Activated gamma-delta T cell (primary cell): ENCODE measurements around the gene DYNC1H1.

Experiments
- DNase-seq: peaks from one replicate; lab custom pipeline; 2025; lab: John Stamatoyannopoulos, UW

Gene DYNC1H1

GRCh38 chr14:101997429-101998336, 33.3 kb downstream of the DYNC1H1 start:
- no peak for DNase-seq

- no peak for DNase-seq
Observed at GRCh38 chr14:102000902-102001301, 36.5 kb downstream of the DYNC1H1 start.

- DNase-seq, result no peak
Observed at GRCh38 chr14:102005336-102005735, 41.0 kb downstream of the DYNC1H1 start.

- DNase-seq, result no peak
Observed at GRCh38 chr14:102007916-102008418, 43.6 kb downstream of the DYNC1H1 start.

GRCh38 chr14:102008891-102009290, 44.5 kb downstream of the DYNC1H1 start:
- no peak for DNase-seq

- DNase-seq, result no peak
Observed at GRCh38 chr14:102011631-102012030, 47.3 kb downstream of the DYNC1H1 start.

GRCh38 chr14:102012336-102012735, 48.0 kb downstream of the DYNC1H1 start:
- no peak for DNase-seq

- no peak for DNase-seq
Observed at GRCh38 chr14:102013669-102014200, 49.4 kb downstream of the DYNC1H1 start.

GRCh38 chr14:102015045-102015685, 50.8 kb downstream of the DYNC1H1 start:
- no peak for DNase-seq

- DNase-seq, result no peak
Observed at GRCh38 chr14:102015771-102016170, 51.4 kb downstream of the DYNC1H1 start.

- DNase-seq, result no peak
Observed at GRCh38 chr14:102016420-102017090, 52.2 kb downstream of the DYNC1H1 start.

GRCh38 chr14:102018251-102018650, 53.9 kb downstream of the DYNC1H1 start:
- no peak for DNase-seq

- DNase-seq, result no peak
Observed at GRCh38 chr14:102019006-102019540, 54.7 kb downstream of the DYNC1H1 start.

GRCh38 chr14:102020058-102020971, 55.9 kb downstream of the DYNC1H1 start:
- DNase-seq, result no peak

- DNase-seq, result no peak
Observed at GRCh38 chr14:102026934-102027333, 62.6 kb downstream of the DYNC1H1 start.

GRCh38 chr14:102027951-102028350, 63.6 kb downstream of the DYNC1H1 start:
- no peak for DNase-seq

- no peak for DNase-seq
Observed at GRCh38 chr14:102028733-102029132, 64.4 kb downstream of the DYNC1H1 start.

GRCh38 chr14:102029956-102030355, 65.6 kb downstream of the DYNC1H1 start:
- DNase-seq, result no peak

GRCh38 chr14:102033241-102033640, 68.9 kb downstream of the DYNC1H1 start:
- DNase-seq, result no peak

GRCh38 chr14:102034301-102034700, 69.9 kb downstream of the DYNC1H1 start:
- no peak for DNase-seq

GRCh38 chr14:102035914-102036313, 71.5 kb downstream of the DYNC1H1 start:
- no peak for DNase-seq
